OCI-LY7 (cell line): ENCODE results near the gene RGS10.

ENCODE experiments used
- CTCF ChIP-seq: fragments of 200-600 bp; sonication (generic); conservative IDR thresholded peaks from 2 replicates; pipeline ENCODE4 v1.5.1; 2014; ENCODE audit warnings: mild to moderate bottlenecking, antibody characterized with exemption, low read length, moderate library complexity, mixed read lengths
- EZH2phosphoT487 ChIP-seq: fragments of 200-600 bp; sonication (generic); IDR thresholded peaks from 2 replicates; pipeline ENCODE4 v1.6.1; 2018; ENCODE audit warnings: low read depth, borderline replicate concordance, mild to moderate bottlenecking, mixed run types, antibody characterized with exemption, low read length, moderate library complexity, mixed read lengths

- TF ChIP-seq CTCF, result no peak
- no peak for TF ChIP-seq EZH2phosphoT487
Observed at GRCh38 chr10:119479532-119479931, 63.0 kb downstream of the RGS10 start.
